IgD-negative memory B cell (primary cell): ENCODE data around the gene ULBP3. TPM values are rescaled to one million over a fixed set of nuclear protein-coding genes. Genes with fewer than 3 reads are reported as not detected.

Experiments
- polyA plus RNA-seq: library from polyadenylated mRNA; unstranded; fragments of 300-500 nt; fragmentation: Illumina TruSeq; gene quantifications from one replicate; pipeline ENCODE4 v1.2.3, GENCODE V29; 2021

Gene ULBP3
- polyA plus RNA-seq, 1 donor from 2014 or later: 1.1 TPM

Other genes starting within 250 kb of the ULBP3 start
- 1.7 TPM for gene LRP11, start 204.8 kb downstream of the ULBP3 start, polyA plus RNA-seq
- not detected for gene RAET1E, start 171.0 kb downstream of the ULBP3 start, polyA plus RNA-seq
- gene RAET1G, start 146.0 kb downstream of the ULBP3 start, polyA plus RNA-seq: not detected
- gene ULBP2, start 127.1 kb downstream of the ULBP3 start, polyA plus RNA-seq: 0.33 TPM
- gene ULBP1, start 105.2 kb downstream of the ULBP3 start, polyA plus RNA-seq: not detected
- not detected for gene RAET1L, start 43.6 kb downstream of the ULBP3 start, polyA plus RNA-seq
- gene PPP1R14C, start 73.9 kb upstream of the ULBP3 start, polyA plus RNA-seq: not detected